ENCODE measurements around the gene TP53. TPM values are rescaled to one million over a fixed set of nuclear protein-coding genes. Genes with fewer than 3 reads are reported as not detected.
A peak's percentile ranks its signal among the peaks of the same experiment; 100 is the strongest.

TP53 gene
- total RNA-seq, 4 donors from 2014 or later: 27.9 to 49.7 (median 31.7) TPM

- in situ Hi-C loops (cut with MboI; ENCODE audit: low pct_ligation_motif_present in 1 of 4, low pct_unique_long_range_greater_than_20kb in 1 of 4, low sequenced_read_pairs in 3 of 4): no loop called here
- WGBS, 2 donors (ENCODE audit: low coverage in 1 of 2): 93% methylated on average over 19 of the region's 26 CpGs; no CpG with 5 or more reads in 1 of the 2 donors
- Histone ChIP-seq H3K4me3 (no peak overlapping the region), H3K4me1 (no peaks in the 10 kb centered on the region), H3K36me3 (no peaks in the 10 kb centered on the region), H3K9me3 (no peaks in the 10 kb centered on the region), H3K27me3 (peaks cover 4% of the 10 kb centered on the region), H3K27ac (no peak overlapping the region)
- no peak for DNase-seq
- intact Hi-C loops (cut with DNase I; ENCODE audit: low total_unique reads): no loop called here
- no peak for TF ChIP-seq POLR2A (IDR thresholded peaks at IDR 0.05)
Measured at GRCh38 chr17:7640783-7641182, 46.5 kb downstream of the TP53 start.

GRCh38 chr17:7636163-7636562 lies 51.1 kb downstream of the TP53 start:
- intact Hi-C loops (cut with DNase I; ENCODE audit: low total_unique reads): no loop called here
- in situ Hi-C loops (cut with MboI; ENCODE audit: low pct_ligation_motif_present in 1 of 4, low pct_unique_long_range_greater_than_20kb in 1 of 4, low sequenced_read_pairs in 3 of 4): loop anchor here in 1 of 4 donors (10.0 kb wide), 1 partner anchor 49 kb away; the partner anchor contains the start of genes TP53 and WRAP53

GRCh38 chr17:7634384-7634783 lies 52.9 kb downstream of the TP53 start:
- in situ Hi-C loops (cut with MboI; ENCODE audit: low pct_ligation_motif_present in 1 of 4, low pct_unique_long_range_greater_than_20kb in 1 of 4, low sequenced_read_pairs in 3 of 4): loop anchor here in 2 of 4 donors (5.0 to 10.0 kb wide), 2 partner anchors 50 to 53 kb away; partner anchors contain the start of genes TP53 (in 2 of the 2) and WRAP53 (in 2 of the 2)
- H3K36me3 ChIP-seq: no peaks in the 10 kb centered on the region
- intact Hi-C loops (cut with DNase I; ENCODE audit: low total_unique reads): loop anchor here (5.0 kb wide), 1 partner anchor 53 kb away; the partner anchor contains the start of genes TP53 and WRAP53
- H3K4me3 ChIP-seq: no peak overlapping the region
- no peaks in the 10 kb centered on the region for H3K4me1 ChIP-seq
- DNase-seq: no peak
- H3K27ac ChIP-seq: no peak overlapping the region
- 50% methylated on average over 5 of the region's 5 CpGs; no CpG with 5 or more reads in 1 of the 2 donors for WGBS, 2 donors (ENCODE audit: low coverage in 1 of 2)
- H3K27me3 ChIP-seq: no peaks in the 10 kb centered on the region
- H3K9me3 ChIP-seq: no peaks in the 10 kb centered on the region
- TF ChIP-seq EP300 (IDR thresholded peaks at IDR 0.05; ENCODE audit: low read depth) (no peak), CTCF (IDR thresholded peaks at IDR 0.05) (peak in 3 of 5 experiments; percentile 12 to 24 (median 22)), POLR2AphosphoS5 (IDR thresholded peaks at IDR 0.05) (no peak)

More at GRCh38 chr17:7636163-7636562, 51.1 kb downstream of the TP53 start:
- Histone ChIP-seq H3K36me3 (no peaks in the 10 kb centered on the region), H3K9me3 (no peaks in the 10 kb centered on the region), H3K27ac (no peak overlapping the region), H3K4me3 (no peak overlapping the region), H3K4me1 (no peaks in the 10 kb centered on the region), H3K27me3 (no peaks in the 10 kb centered on the region)
- 71 to 72% methylated on average over 4 to 5 of the region's 5 CpGs for WGBS, 2 donors (ENCODE audit: low coverage in 1 of 2)
- DNase-seq: no peak
- no peak for TF ChIP-seq POLR2A (IDR thresholded peaks at IDR 0.05)
- TF ChIP-seq CTCF (IDR thresholded peaks at IDR 0.05): no peak
- no peak for TF ChIP-seq POLR2AphosphoS5 (IDR thresholded peaks at IDR 0.05)
- TF ChIP-seq EP300 (IDR thresholded peaks at IDR 0.05; ENCODE audit: low read depth): no peak

GRCh38 chr17:7633093-7633492 lies 54.2 kb downstream of the TP53 start:
- 84 to 100% methylated on average over 2 of the region's 2 CpGs for WGBS, 2 donors (ENCODE audit: low coverage in 1 of 2)
- DNase-seq: no peak
- H3K4me3 ChIP-seq: no peak overlapping the region
- intact Hi-C loops (cut with DNase I; ENCODE audit: low total_unique reads) (loop anchor here (5.0 kb wide), 1 partner anchor 54 kb away; the partner anchor contains the start of genes TP53 and WRAP53), in situ Hi-C loops (cut with MboI; ENCODE audit: low pct_ligation_motif_present in 1 of 4, low pct_unique_long_range_greater_than_20kb in 1 of 4, low sequenced_read_pairs in 3 of 4) (loop anchor here in 2 of 4 donors (5.0 to 10.0 kb wide), 2 partner anchors 52 to 54 kb away; partner anchors contain the start of genes TP53 (in 2 of the 2) and WRAP53 (in 2 of the 2))
- peaks cover 2 to 3% (median 3%) of the 10 kb centered on the region in 4 donors for H3K4me1 ChIP-seq
- no peak overlapping the region for H3K27ac ChIP-seq
- H3K27me3 ChIP-seq: no peaks in the 10 kb centered on the region
- TF ChIP-seq POLR2A (IDR thresholded peaks at IDR 0.05) (no peak), EP300 (IDR thresholded peaks at IDR 0.05; ENCODE audit: low read depth) (no peak), POLR2AphosphoS5 (IDR thresholded peaks at IDR 0.05) (no peak), CTCF (IDR thresholded peaks at IDR 0.05) (no peak)
- H3K36me3 ChIP-seq: no peaks in the 10 kb centered on the region
- no peaks in the 10 kb centered on the region for H3K9me3 ChIP-seq

All from transverse colon (tissue), 4 donors.